GM12801 (cell line): ENCODE data around the gene BOC.

Source experiments
- TF ChIP-seq, protein P1 (sequence below): IDR thresholded peaks from one replicate; pipeline ENCODE4 v1.5.1; 2011; ENCODE audit warnings: control low read depth; ENCODE audit not compliant: insufficient read length; ENCODE audit errors: extremely low read depth

The BOC gene

DNA sequence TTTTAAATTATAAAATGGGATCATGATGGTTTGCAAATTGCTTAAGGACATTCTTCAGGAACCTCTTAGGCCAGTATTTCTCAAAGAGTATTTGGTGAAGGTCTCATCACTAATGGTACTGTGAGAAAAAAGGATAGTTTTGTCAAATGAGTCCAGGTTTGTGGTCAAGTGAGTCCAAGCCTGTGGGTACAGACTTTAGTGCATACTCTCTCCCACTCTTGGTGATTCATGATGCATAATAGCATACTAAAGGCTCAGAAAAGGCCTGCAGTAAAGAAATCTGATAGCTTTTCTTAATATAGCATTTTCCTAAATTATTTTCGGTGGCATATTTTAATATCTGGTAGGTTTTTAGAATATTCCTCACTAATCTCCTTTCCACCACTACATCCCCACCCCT is 20.0 kb downstream of the BOC start:
- TF ChIP-seq, protein P1, sequence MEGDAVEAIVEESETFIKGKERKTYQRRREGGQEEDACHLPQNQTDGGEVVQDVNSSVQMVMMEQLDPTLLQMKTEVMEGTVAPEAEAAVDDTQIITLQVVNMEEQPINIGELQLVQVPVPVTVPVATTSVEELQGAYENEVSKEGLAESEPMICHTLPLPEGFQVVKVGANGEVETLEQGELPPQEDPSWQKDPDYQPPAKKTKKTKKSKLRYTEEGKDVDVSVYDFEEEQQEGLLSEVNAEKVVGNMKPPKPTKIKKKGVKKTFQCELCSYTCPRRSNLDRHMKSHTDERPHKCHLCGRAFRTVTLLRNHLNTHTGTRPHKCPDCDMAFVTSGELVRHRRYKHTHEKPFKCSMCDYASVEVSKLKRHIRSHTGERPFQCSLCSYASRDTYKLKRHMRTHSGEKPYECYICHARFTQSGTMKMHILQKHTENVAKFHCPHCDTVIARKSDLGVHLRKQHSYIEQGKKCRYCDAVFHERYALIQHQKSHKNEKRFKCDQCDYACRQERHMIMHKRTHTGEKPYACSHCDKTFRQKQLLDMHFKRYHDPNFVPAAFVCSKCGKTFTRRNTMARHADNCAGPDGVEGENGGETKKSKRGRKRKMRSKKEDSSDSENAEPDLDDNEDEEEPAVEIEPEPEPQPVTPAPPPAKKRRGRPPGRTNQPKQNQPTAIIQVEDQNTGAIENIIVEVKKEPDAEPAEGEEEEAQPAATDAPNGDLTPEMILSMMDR: no peak

DNA sequence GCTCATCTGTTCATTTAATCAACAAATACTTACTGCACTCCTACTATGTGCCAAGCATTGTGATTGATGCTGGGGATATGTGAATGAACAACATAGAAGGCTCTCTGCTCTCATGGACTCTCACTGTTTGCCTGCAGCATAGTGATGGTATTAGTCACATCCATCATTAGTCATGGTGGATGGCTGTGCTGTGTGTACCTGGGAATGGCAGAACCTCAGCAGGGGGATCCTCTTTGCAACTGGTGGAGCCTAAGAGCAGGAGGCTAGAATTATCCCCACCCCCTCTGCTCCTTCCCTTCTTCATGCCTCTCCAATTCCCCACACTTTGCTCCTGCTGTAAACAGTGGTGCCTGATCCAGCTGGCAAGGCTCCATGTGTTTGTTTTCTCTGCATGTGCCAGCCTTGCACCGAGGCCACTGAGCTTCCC is 20.5 kb downstream of the BOC start:
- TF ChIP-seq, protein P1: no peak

DNA sequence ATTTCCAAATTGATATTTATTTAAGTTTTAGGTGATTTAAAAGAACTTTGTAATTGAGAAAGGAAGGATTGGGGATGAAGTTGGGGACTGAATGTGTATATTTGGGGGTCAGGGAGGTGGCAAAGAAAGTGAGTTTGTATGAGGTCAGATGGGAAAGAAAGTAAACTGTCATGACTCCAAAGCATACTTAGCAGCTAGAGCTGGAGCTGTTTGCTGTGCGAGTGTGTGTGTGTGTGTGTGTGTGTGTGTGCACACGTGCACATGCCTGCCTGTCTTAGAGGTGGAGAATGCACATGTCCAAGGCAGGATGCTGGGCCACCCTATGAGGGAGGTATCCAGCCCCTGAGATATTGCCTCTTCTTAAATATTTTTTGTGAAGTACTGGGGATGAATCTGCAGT is 21.0 kb downstream of the BOC start:
- TF ChIP-seq, protein P1: no peak

DNA sequence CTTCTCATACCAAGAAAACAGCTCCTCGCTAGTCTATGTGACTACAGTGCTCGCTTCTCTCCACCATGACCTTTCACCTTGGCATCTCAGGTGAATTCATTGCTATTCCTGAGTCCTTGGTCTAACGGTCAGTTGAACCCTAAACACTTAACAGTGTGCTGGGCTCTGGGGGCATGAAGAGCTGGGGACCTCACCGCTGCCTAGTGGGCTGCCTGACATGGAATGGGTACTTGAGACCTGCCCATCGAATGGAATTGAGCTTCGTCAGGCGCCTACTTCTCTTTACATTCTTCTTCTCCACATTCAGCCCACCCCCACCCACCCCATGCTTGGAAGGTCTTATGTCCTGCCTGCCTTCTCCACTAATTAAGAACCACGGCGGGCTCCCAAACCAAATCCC is 22.1 kb downstream of the BOC start:
- TF ChIP-seq, protein P1: no peak

DNA sequence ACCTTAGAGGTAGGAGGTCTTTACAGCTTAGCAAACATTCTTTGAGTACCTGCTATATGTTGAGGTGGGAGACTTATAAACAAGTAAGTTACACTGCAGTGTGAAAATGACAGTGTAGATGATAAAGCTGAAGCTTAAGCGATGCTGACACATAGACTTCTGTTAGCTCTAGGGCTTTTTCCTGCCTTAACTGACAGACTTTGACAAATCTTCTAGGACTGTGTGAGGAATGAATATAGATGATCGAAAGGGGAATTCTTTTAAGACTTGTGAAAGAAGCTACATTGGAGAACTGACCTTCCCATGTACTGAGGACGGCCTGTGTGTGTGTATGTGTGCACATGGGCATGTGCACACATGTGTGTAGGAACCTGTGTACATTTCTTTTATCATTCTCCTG is 22.7 kb downstream of the BOC start:
- TF ChIP-seq, protein P1: no peak

DNA sequence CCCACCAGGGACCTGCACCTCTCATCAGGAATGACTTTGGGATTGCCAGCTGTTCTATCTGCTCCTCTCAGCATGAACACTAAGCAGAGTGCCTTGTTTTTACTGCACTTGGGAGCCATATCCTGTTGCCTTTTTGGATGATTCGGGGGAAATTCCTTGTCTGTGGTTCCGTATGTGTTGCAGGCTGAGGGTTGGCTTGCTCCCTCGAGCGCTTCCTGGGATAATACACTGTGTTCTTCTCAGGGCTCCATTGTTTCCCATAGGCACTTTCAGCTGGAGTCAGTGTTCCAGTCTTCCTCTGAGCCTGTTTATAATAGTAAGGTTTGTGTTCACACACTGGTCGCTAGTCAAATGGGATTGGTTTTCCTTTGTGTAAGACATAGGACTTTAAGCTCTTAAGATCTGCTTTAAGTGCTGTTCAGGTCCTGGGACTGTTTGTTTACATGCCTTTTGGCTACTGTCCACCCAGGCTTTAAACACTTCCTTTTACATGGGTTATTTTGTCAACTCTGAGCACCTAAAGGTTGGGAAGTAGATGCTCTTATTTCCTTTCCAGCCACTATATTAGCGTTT is 23.4 kb downstream of the BOC start:
- TF ChIP-seq, protein P1: no peak

DNA sequence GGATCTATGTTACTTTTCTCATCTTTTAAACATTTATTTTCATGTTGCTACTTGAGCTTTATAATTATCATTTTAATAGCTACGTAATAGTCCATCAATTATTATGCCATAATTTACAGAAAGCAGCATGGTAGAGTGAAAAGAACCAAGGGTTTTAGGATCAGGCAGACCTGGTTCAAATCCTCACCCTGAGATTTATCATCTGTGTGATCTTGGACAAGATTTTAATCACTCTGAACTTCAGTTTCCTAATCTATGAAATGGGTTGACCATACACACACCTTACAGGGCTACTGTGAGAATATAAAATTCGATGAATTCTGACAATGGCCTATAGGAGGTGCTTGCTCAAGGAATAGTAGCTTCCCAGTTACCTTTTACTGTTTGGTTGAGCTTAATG is 27.1 kb downstream of the BOC start:
- TF ChIP-seq, protein P1: no peak
